Suppressor macrophage treated with lipopolysaccharide for 4 hours (primary cell): Measurements from ENCODE around the gene HEPACAM.

Experiments
- DNase-seq: peaks from one replicate; pipeline ENCODE4 v3.0.0-alpha.2; 2020

HEPACAM gene

GRCh38 chr11:124882339-124883071 lies 53.3 kb downstream of the HEPACAM start:
- DNase-seq = no peak

GRCh38 chr11:124880958-124881357 lies 54.9 kb downstream of the HEPACAM start:
- no peak for DNase-seq

GRCh38 chr11:124880290-124880611 lies 55.6 kb downstream of the HEPACAM start:
- DNase-seq = no peak

- DNase-seq = no peak
Observed at GRCh38 chr11:124879493-124880289, 56.2 kb downstream of the HEPACAM start.

GRCh38 chr11:124878759-124879492 lies 56.9 kb downstream of the HEPACAM start:
- DNase-seq = no peak

GRCh38 chr11:124877910-124878758 lies 57.7 kb downstream of the HEPACAM start:
- no peak for DNase-seq

GRCh38 chr11:124877631-124877909 lies 58.3 kb downstream of the HEPACAM start:
- DNase-seq = no peak

- no peak for DNase-seq
Observed at GRCh38 chr11:124876818-124877630, 58.8 kb downstream of the HEPACAM start.

GRCh38 chr11:124875943-124876817 lies 59.7 kb downstream of the HEPACAM start:
- DNase-seq = peak; percentile 83

- DNase-seq = no peak
Observed at GRCh38 chr11:124875401-124875800, 60.4 kb downstream of the HEPACAM start.

- no peak for DNase-seq
Observed at GRCh38 chr11:124874571-124875255, 61.1 kb downstream of the HEPACAM start.

- DNase-seq = no peak
Observed at GRCh38 chr11:124873951-124874350, 61.9 kb downstream of the HEPACAM start.

GRCh38 chr11:124872741-124873140 lies 63.1 kb downstream of the HEPACAM start:
- no peak for DNase-seq

GRCh38 chr11:124872280-124872679 lies 63.6 kb downstream of the HEPACAM start:
- no peak for DNase-seq

GRCh38 chr11:124870430-124870829 lies 65.4 kb downstream of the HEPACAM start:
- DNase-seq = no peak

- no peak for DNase-seq
Observed at GRCh38 chr11:124869856-124870387, 65.9 kb downstream of the HEPACAM start.

GRCh38 chr11:124869331-124869730 lies 66.5 kb downstream of the HEPACAM start:
- no peak for DNase-seq
